WTC11 (cell line): ENCODE measurements around the gene HAND1. TPM values are rescaled to one million over a fixed set of nuclear protein-coding genes. Genes with fewer than 3 reads are reported as not detected.

Experiments used
- ATAC-seq: fragments of 200-7000 bp; cut with Tn5 transposase; 2 replicates; pipeline ENCODE4 v1.10.0; 2021; ENCODE audit warnings: mild to moderate bottlenecking, moderate library complexity
- CTCF ChIA-PET: fragments of 300-600 bp; sonication (Branson Sonifier 250); formaldehyde crosslinking; loops from one replicate; lab custom pipeline; 2021; ENCODE audit warnings: antibody characterized with exemption; lab: Charles Lee
- POLR2A ChIA-PET: fragments of 350-600 bp; sonication (Branson Sonifier 250); formaldehyde crosslinking; loops from one replicate; lab custom pipeline; 2021; ENCODE audit warnings: antibody characterized with exemption; lab: Charles Lee
- DNase-seq: peaks from one replicate; pipeline ENCODE4 v3.0.0; 2021; ENCODE audit warnings: low spot score
- H3K27ac Mint-ChIP-seq: 2 replicates; pipeline ENCODE4 v1.8.0; 2021; ENCODE audit warnings: mixed read lengths
- H3K27me3 Mint-ChIP-seq: 2 replicates; pipeline ENCODE4 v1.8.0; 2021; ENCODE audit warnings: low read depth, mild to moderate bottlenecking, moderate library complexity, mixed read lengths
- H3K36me3 Mint-ChIP-seq: 2 replicates; pipeline ENCODE4 v1.8.0; 2021; ENCODE audit warnings: mixed read lengths
- H3K4me1 Mint-ChIP-seq: 2 replicates; pipeline ENCODE4 v1.8.0; 2022; ENCODE audit warnings: mixed read lengths
- H3K4me3 Mint-ChIP-seq: 2 replicates; pipeline ENCODE4 v1.8.0; 2021; ENCODE audit warnings: mild to moderate bottlenecking, moderate library complexity, mixed read lengths
- H3K9me3 Mint-ChIP-seq: 2 replicates; pipeline ENCODE4 v1.8.0; 2021; ENCODE audit warnings: mixed read lengths
- AFF4 ChIP-seq: sonication (generic); formaldehyde crosslinking; IDR thresholded peaks from 2 replicates; pipeline ENCODE4 v1.8.1; 2023; ENCODE audit warnings: mild to moderate bottlenecking, missing genetic modification reagents, borderline replicate concordance
- ATF2 ChIP-seq: sonication (generic); formaldehyde crosslinking; IDR thresholded peaks from 2 replicates; pipeline ENCODE4 v1.8.1; 2022; ENCODE audit warnings: low read depth, missing genetic modification reagents, borderline replicate concordance
- ATF6 ChIP-seq: sonication (generic); formaldehyde crosslinking; IDR thresholded peaks from 2 replicates; pipeline ENCODE4 v1.8.1; 2023; ENCODE audit warnings: mild to moderate bottlenecking, missing genetic modification reagents
- ELF4 ChIP-seq: sonication (generic); formaldehyde crosslinking; IDR thresholded peaks from 2 replicates; pipeline ENCODE4 v1.8.1; 2022; ENCODE audit warnings: low read depth, mild to moderate bottlenecking, moderate library complexity, missing genetic modification reagents
- ESRRA ChIP-seq: sonication (generic); formaldehyde crosslinking; IDR thresholded peaks from 2 replicates; pipeline ENCODE4 v1.8.1; 2022; ENCODE audit warnings: mild to moderate bottlenecking, missing genetic modification reagents, borderline replicate concordance
- FOXJ3 ChIP-seq: sonication (generic); formaldehyde crosslinking; IDR thresholded peaks from 2 replicates; pipeline ENCODE4 v1.9.0; 2021; ENCODE audit warnings: missing genetic modification reagents, mild to moderate bottlenecking, borderline replicate concordance
- FOXK1 ChIP-seq: sonication (generic); formaldehyde crosslinking; IDR thresholded peaks from 2 replicates; pipeline ENCODE4 v1.8.0; 2022; ENCODE audit warnings: mild to moderate bottlenecking, moderate library complexity, missing genetic modification reagents
- IRF2 ChIP-seq: sonication (generic); formaldehyde crosslinking; IDR thresholded peaks from 2 replicates; pipeline ENCODE4 v1.8.0; 2022; ENCODE audit warnings: low read depth, missing genetic modification reagents, borderline replicate concordance
- JAZF1 ChIP-seq: fragments of 250-450 bp; sonication (Bioruptor Pico); IDR thresholded peaks from 2 replicates; pipeline ENCODE4 v1.9.0; 2021; ENCODE audit warnings: moderate library complexity, mild to moderate bottlenecking, inconsistent platforms
- MLX ChIP-seq: sonication (generic); formaldehyde crosslinking; IDR thresholded peaks from 2 replicates; pipeline ENCODE4 v1.8.1; 2023; ENCODE audit warnings: mild to moderate bottlenecking, missing genetic modification reagents, moderate library complexity
- NFATC4 ChIP-seq: fragments of 250-450 bp; sonication (Bioruptor Pico); IDR thresholded peaks from 2 replicates; pipeline ENCODE4 v1.9.0; 2021; ENCODE audit warnings: mild to moderate bottlenecking
- PREB ChIP-seq: sonication (generic); formaldehyde crosslinking; IDR thresholded peaks from 2 replicates; pipeline ENCODE4 v1.8.1; 2022; ENCODE audit warnings: mild to moderate bottlenecking, missing genetic modification reagents, moderate library complexity, borderline replicate concordance
- TCF7 ChIP-seq: sonication (generic); formaldehyde crosslinking; IDR thresholded peaks from 2 replicates; pipeline ENCODE4 v1.8.0; 2022; ENCODE audit warnings: mild to moderate bottlenecking, low read depth, missing genetic modification reagents, moderate library complexity
- ZNF416 ChIP-seq: fragments of 250-450 bp; sonication (Bioruptor Pico); IDR thresholded peaks from 2 replicates; pipeline ENCODE4 v1.9.0; 2021; ENCODE audit warnings: mild to moderate bottlenecking, inconsistent platforms
- ZNF671 ChIP-seq: fragments of 250-450 bp; sonication (Bioruptor Pico); IDR thresholded peaks from 2 replicates; pipeline ENCODE4 v1.8.0; 2021; ENCODE audit warnings: mild to moderate bottlenecking
- total RNA-seq: library from RNA; stranded (reverse); gene quantifications from 3 replicates; pipeline ENCODE4 v1.2.3, GENCODE V29; 2021

The HAND1 gene
- total RNA-seq, 1 experiment from 2014 or later: not detected

GRCh38 chr5:154442801-154443200, 35.2 kb downstream of the HAND1 start (continued):
- TF ChIP-seq AFF4 (CRISPR knock-in tag) (no peak), ATF2 (CRISPR knock-in tag) (no peak), IRF2 (CRISPR knock-in tag) (no peak), ESRRA (CRISPR knock-in tag) (no peak), FOXK1 (CRISPR knock-in tag) (no peak)

- Mint-ChIP-seq H3K27ac (no peak overlapping the region), H3K4me3 (no peak overlapping the region), H3K27me3 (no peaks in the 10 kb centered on the region), H3K9me3 (peaks cover 5% of the 10 kb centered on the region), H3K4me1 (peaks cover 4% of the 10 kb centered on the region; the same call in 1 of the 2 replicates), H3K36me3 (peaks cover 41% of the 10 kb centered on the region)
- ChIA-PET CTCF (interaction anchor here (1.0 kb wide), 1 partner anchor 19 kb away, joined by 3 read pairs; no protein-coding TSS in a partner anchor), POLR2A (no interaction called here)
- no peak for ATAC-seq
- TF ChIP-seq FOXJ3 (CRISPR knock-in tag) (no peak), ATF6 (no peak), MLX (no peak), ZNF416 (no peak), JAZF1 (no peak), ELF4 (CRISPR knock-in tag) (no peak), PREB (CRISPR knock-in tag) (no peak), NFATC4 (CRISPR knock-in tag) (no peak), ZNF671 (CRISPR knock-in tag) (no peak)
- DNase-seq: no peak
Observed at GRCh38 chr5:154440540-154440939, 37.5 kb downstream of the HAND1 start.

- no peak for ATAC-seq
- no peaks in the 10 kb centered on the region for H3K4me1 Mint-ChIP-seq
- no peak for TF ChIP-seq PREB (CRISPR knock-in tag)
- no peak for TF ChIP-seq MLX
- TF ChIP-seq ATF2 (CRISPR knock-in tag): no peak
- no peak for TF ChIP-seq TCF7 (CRISPR knock-in tag)
- DNase-seq: no peak
- H3K4me3 Mint-ChIP-seq: no peak overlapping the region
- H3K27me3 Mint-ChIP-seq: no peaks in the 10 kb centered on the region
- H3K36me3 Mint-ChIP-seq: peaks cover 48% of the 10 kb centered on the region
- H3K9me3 Mint-ChIP-seq: peaks cover 5% of the 10 kb centered on the region
- POLR2A ChIA-PET: no interaction called here
- H3K27ac Mint-ChIP-seq: no peak overlapping the region
- CTCF ChIA-PET: no interaction called here
Observed at GRCh38 chr5:154437281-154437965, 40.6 kb downstream of the HAND1 start.
